CD4-positive, alpha-beta T cell treated with Interleukin-17A for 1 hour (primary cell): ENCODE data around the gene MYO9A.
"Not testable (repeated sequence)": the region's sequence is repeated elsewhere in the genome, so short reads cannot be mapped to it uniquely, and the experiment has no call there.

Source experiments
- DNase-seq: peaks from one replicate; pipeline ENCODE4 v3.0.0-alpha.2; 2020

Gene MYO9A

GRCh38 chr15:72136170-72137051, 18.5 kb upstream of the MYO9A start:
- no peak for DNase-seq

- no peak for DNase-seq
These were observed 17.8 kb upstream of the MYO9A start for GRCh38 chr15:72135719-72136118.

GRCh38 chr15:72133211-72133610, 15.3 kb upstream of the MYO9A start:
- no peak for DNase-seq

- no peak for DNase-seq
These were observed 14.0 kb upstream of the MYO9A start for GRCh38 chr15:72131922-72132321.

GRCh38 chr15:72130272-72130671, 12.3 kb upstream of the MYO9A start:
- DNase-seq, result no peak

GRCh38 chr15:72128359-72128758, 10.4 kb upstream of the MYO9A start:
- no peak for DNase-seq

- DNase-seq, result no peak
These were observed 9.9 kb upstream of the MYO9A start for GRCh38 chr15:72127724-72128322.

- no peak for DNase-seq
These were observed 6.3 kb upstream of the MYO9A start for GRCh38 chr15:72124218-72124617.

- peak; percentile 69 for DNase-seq
These were observed 399 bp downstream of the MYO9A start for GRCh38 chr15:72117486-72118016.

GRCh38 chr15:72116731-72117485, 1.0 kb downstream of the MYO9A start:
- DNase-seq, result no peak

GRCh38 chr15:72113347-72114031, 4.5 kb downstream of the MYO9A start:
- no peak for DNase-seq

GRCh38 chr15:72112805-72113204, 5.1 kb downstream of the MYO9A start:
- no peak for DNase-seq

GRCh38 chr15:72112116-72112515, 5.8 kb downstream of the MYO9A start:
- no peak for DNase-seq

- DNase-seq, result no peak
These were observed 7.6 kb downstream of the MYO9A start for GRCh38 chr15:72110355-72110754.

- DNase-seq, result no peak
These were observed 11.9 kb downstream of the MYO9A start for GRCh38 chr15:72106068-72106467.

GRCh38 chr15:72105111-72105510, 12.8 kb downstream of the MYO9A start:
- no peak for DNase-seq

- DNase-seq, result not testable (repeated sequence)
These were observed 17.4 kb downstream of the MYO9A start for GRCh38 chr15:72100551-72100950.

GRCh38 chr15:72099155-72099554, 18.8 kb downstream of the MYO9A start:
- no peak for DNase-seq

- no peak for DNase-seq
These were observed 19.9 kb downstream of the MYO9A start for GRCh38 chr15:72098040-72098439.

GRCh38 chr15:72096796-72097195, 21.2 kb downstream of the MYO9A start:
- no peak for DNase-seq

GRCh38 chr15:72092691-72093090, 25.3 kb downstream of the MYO9A start:
- DNase-seq, result no peak

GRCh38 chr15:72092006-72092405, 25.9 kb downstream of the MYO9A start:
- no peak for DNase-seq
